ENCODE results near the gene LRFN2. TPM values are rescaled to one million over a fixed set of nuclear protein-coding genes. Genes with fewer than 3 reads are reported as not detected.

LRFN2 gene
- total RNA-seq, 1 experiment from 2014 or later: 0.28 TPM

DNA sequence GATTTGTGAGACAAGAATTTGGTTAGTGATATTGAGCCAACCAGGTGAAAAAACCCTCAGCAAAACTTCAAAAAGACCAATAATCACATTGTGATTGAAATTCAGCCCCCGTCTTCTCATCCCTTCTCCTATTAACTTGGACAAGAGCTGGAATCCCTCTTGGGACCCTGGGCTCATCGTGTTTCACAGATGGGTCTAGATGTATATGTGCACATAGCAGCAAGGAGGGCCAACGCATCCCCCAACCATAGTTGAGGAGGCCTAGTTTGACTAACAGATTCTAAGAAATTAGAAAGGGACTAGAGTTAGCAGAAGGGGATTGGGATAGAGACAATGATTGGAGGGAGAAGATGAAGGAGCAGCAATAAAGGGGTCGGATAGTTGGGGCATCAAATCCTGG is 19.8 kb upstream of the LRFN2 start:
- Histone ChIP-seq H3K4me3 (ENCODE audit: insufficient read depth, low read depth, low read length) (no peak overlapping the region), H3K27me3 (ENCODE audit: control insufficient read depth, insufficient read depth, low read length) (peaks cover 5% of the 10 kb centered on the region; the same call in 1 of the 2 replicates), H3K36me3 (replicated peaks; ENCODE audit: control insufficient read depth, insufficient read depth, low read length) (no peaks in the 10 kb centered on the region)
- no peak for DNase-seq

DNA sequence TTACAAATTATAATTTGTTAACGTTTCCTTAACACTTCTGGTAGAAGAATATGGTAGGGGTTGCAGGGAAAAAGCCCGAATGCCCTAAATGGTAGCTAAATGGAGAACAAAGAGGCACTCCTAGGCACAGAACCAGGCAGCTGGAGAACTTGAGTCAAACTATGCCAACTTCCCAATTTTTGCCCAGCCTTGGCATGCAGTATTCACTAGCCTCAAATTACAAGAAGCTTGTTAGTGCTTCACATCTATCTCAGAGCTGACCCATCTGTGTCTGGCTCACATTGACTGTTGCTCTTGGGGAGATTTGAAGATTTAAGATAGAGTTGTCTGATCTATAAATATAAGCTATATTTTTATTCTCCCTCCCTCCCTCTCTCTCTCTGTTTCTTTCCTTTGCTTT is 19.4 kb upstream of the LRFN2 start:
- no peaks in the 10 kb centered on the region for H3K36me3 ChIP-seq (replicated peaks; ENCODE audit: control insufficient read depth, insufficient read depth, low read length)
- H3K4me3 ChIP-seq (ENCODE audit: insufficient read depth, low read depth, low read length): no peak overlapping the region
- H3K27me3 ChIP-seq (ENCODE audit: control insufficient read depth, insufficient read depth, low read length): peaks cover 5% of the 10 kb centered on the region; the same call in 1 of the 2 replicates
- DNase-seq: no peak

DNA sequence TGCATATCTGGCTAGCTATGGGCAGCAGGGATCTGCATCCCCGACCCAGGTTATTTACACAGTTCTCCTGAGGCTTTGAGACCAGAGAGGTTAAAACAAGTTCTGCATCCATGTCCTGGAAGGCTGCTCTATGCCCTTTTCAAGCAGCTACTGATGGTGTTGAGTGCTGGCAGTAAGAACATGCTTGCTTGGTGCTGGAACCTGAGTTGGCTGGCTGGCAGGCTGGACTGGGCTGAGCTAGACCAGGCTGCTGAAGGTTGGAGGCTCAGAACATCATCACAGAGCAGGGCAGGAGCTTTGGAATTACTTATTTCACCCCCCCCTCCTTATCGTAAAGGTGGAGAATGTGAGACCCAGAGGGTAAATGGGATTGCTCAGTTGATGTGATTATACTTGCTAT is 16.9 kb upstream of the LRFN2 start:
- H3K4me3 ChIP-seq (ENCODE audit: insufficient read depth, low read depth, low read length): no peak overlapping the region
- H3K27me3 ChIP-seq (ENCODE audit: control insufficient read depth, insufficient read depth, low read length): peaks cover 7% of the 10 kb centered on the region; the same call in 1 of the 2 replicates
- no peaks in the 10 kb centered on the region for H3K36me3 ChIP-seq (replicated peaks; ENCODE audit: control insufficient read depth, insufficient read depth, low read length)
- DNase-seq: no peak

DNA sequence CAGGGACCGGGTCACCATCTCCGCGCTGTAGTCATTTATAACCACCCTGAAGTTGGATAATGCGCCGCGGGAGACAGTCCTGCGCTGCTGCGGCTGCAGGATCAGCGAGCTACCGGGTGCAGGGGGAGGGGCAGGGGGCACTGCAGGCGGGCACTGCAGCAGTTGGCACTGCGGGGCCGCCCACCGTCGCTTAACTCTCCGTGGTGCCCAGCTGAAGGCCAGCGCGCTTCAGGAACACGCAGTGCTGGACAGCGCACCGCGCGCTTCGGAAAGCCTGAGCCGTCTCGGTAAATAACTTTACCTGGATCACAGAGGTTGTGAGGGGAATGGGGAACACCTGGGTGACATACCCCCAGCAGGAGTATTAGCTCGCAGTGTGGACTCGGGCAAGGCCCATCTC is 12.4 kb upstream of the LRFN2 start:
- no peak overlapping the region for H3K4me3 ChIP-seq (ENCODE audit: insufficient read depth, low read depth, low read length)
- H3K36me3 ChIP-seq (replicated peaks; ENCODE audit: control insufficient read depth, insufficient read depth, low read length): no peaks in the 10 kb centered on the region
- peaks cover 9% of the 10 kb centered on the region; the same call in 1 of the 2 replicates for H3K27me3 ChIP-seq (ENCODE audit: control insufficient read depth, insufficient read depth, low read length)
- peak; percentile 38 for DNase-seq

DNA sequence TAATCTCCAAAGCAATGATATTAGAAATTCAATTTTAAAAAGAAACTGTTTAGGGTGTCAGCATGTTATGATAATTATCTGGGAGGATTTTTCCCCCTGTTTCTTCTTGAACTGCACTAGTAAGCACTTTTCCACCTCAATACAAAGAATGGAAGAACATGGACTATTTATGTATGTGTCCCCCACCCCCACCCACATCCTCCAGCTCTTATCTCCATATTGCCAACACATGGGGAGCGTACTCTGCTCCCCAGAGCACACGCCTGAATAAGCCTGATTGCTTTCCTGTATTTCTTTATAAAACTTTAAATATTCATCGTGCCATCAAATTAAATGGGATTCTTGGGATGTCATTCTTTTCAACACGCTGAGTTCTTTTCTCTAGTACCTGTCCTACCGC is 11.4 kb upstream of the LRFN2 start:
- Histone ChIP-seq H3K27me3 (ENCODE audit: control insufficient read depth, insufficient read depth, low read length) (peaks cover 7% of the 10 kb centered on the region; the same call in 1 of the 2 replicates), H3K4me3 (ENCODE audit: insufficient read depth, low read depth, low read length) (no peak overlapping the region), H3K36me3 (replicated peaks; ENCODE audit: control insufficient read depth, insufficient read depth, low read length) (no peaks in the 10 kb centered on the region)
- no peak for DNase-seq

DNA sequence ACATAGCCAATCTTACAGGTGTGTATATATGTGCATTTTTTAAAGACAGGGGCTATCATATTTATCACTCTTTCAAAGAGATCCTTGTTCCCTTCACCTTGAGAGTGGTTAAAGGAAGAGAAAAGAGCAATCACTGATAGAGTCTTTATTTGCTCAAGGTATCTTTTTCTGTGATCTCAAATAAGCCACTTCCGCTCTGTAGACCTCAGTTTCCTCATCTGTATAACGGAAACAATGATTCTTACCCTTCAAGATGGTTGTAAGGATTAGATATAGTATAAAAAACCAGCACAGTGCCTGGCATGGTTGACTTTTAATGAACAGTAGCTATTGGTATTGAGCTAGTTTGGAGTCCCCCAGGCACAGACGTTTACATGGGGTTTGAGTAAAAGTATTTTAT is 10.1 kb upstream of the LRFN2 start:
- DNase-seq: no peak
- Histone ChIP-seq H3K27me3 (ENCODE audit: control insufficient read depth, insufficient read depth, low read length) (peaks cover 8% of the 10 kb centered on the region; the same call in 1 of the 2 replicates), H3K4me3 (ENCODE audit: insufficient read depth, low read depth, low read length) (no peak overlapping the region), H3K36me3 (replicated peaks; ENCODE audit: control insufficient read depth, insufficient read depth, low read length) (no peaks in the 10 kb centered on the region)

DNA sequence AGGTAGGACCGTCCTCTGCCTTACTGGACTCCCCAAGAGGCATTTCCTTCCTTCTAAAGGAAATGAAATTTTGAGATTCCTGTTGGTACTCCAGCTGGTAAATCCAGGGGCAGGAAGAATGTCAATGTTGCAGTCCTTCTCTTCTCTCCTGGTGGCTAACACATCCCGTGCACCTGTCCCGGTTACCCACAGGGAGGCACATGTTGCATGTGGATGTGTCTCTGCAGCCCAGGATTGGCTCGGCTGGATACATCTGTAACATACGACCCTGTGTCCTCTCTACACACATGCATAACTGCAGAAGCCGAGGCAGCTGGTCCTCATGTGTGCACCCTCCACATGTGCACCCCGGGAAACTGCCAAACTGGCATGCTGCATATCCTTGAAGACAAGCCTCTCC is 1.3 kb upstream of the LRFN2 start:
- no peak overlapping the region for H3K4me3 ChIP-seq (ENCODE audit: insufficient read depth, low read depth, low read length)
- peaks cover 30% of the 10 kb centered on the region for H3K27me3 ChIP-seq (ENCODE audit: control insufficient read depth, insufficient read depth, low read length)
- DNase-seq: no peak
- H3K36me3 ChIP-seq (replicated peaks; ENCODE audit: control insufficient read depth, insufficient read depth, low read length): no peaks in the 10 kb centered on the region

DNA sequence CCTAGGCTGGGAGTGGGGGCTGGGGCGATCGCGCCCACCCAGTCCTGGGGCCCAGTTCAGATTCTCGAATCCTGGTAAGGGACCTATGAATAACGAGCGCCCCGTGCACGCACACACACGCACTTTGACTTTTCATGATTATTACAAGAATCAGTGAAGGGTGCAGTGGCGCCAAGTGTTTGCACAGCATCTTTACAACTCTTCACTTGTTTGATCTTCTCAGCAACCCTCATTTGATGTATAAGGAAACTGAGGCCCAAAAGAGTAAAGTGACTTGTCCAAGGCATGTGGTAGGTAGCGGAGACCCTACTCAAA is 863 bp upstream of the LRFN2 start:
- Histone ChIP-seq H3K27me3 (ENCODE audit: control insufficient read depth, insufficient read depth, low read length) (peaks cover 30% of the 10 kb centered on the region), H3K36me3 (replicated peaks; ENCODE audit: control insufficient read depth, insufficient read depth, low read length) (no peaks in the 10 kb centered on the region), H3K4me3 (ENCODE audit: insufficient read depth, low read depth, low read length) (peak overlapping the region; percentile 61; the same call in 1 of the 2 replicates)
- DNase-seq: no peak

DNA sequence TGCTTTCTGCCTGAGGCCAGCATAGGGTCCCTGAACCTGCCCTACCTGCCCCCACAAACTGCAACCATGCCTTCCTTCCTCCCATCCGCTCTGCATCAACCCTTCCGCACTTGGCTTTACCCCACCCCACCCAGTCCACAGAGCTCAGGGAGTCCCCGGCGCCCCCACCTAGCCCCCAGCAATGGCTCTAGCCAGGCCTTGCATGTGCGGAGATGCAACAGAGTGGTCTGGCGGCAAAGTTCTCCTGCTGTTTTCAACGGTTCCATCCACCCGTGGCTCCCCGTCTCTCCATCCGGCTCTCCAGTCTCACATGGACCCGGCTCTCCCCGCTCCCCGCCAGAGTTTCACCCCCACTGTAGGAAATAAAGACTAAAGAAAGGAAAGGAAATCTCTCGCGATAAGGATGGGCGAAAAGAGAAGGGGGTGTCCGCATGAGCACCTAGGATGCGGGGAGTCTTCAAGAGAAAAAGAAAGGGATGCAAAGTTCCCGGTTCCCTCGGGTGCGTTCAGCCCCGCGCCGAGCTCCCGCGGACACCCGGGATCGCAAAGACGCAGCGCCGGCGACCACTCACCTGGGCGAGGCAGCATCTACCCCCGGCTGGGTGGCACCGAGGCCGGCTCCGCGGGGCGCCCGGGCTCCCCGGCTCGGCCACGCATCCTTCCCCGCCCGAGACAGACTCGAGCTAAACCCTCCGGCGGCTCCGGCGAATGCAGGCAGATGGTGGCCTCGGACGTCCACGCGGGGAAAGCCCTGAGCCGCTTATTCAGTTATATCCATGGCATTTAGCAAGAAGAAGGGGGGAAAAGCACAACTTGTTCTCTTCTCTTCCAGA is 579 bp downstream of the LRFN2 start:
- peak overlapping the region; percentile 61 for H3K4me3 ChIP-seq (ENCODE audit: insufficient read depth, low read depth, low read length)
- H3K36me3 ChIP-seq (replicated peaks; ENCODE audit: control insufficient read depth, insufficient read depth, low read length): no peaks in the 10 kb centered on the region
- H3K27me3 ChIP-seq (ENCODE audit: control insufficient read depth, insufficient read depth, low read length): peaks cover 30% of the 10 kb centered on the region
- peak; percentile 56 for DNase-seq

DNA sequence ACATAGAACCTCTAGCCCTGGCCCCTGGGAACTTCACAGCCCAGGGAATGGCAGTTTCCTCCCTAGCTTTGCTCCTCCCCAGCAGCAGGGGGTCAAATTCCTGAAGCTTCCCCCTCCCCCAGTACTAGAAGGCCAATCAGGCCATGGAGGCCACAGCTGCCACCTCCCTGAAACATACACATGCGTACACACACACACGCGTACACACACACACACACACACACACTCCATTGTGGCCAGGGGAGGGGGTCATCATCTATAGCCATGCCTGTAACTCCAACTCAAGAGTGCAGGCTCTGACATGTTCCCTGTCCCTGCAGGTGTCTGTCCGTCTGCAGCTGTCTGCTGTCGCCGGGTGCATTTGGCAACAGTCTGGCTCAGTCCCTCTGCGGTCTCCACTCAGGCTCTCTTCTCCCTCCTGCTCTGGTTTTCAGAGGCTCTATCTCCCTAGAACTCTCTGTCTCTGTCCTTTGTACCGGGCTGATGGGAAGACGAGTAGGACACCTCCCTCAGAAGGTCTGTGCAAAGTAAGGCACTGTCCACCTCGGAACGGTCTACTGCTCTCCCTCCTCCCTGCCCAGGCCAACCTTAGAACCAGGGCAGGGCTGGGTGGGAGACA is 1.4 kb downstream of the LRFN2 start:
- Histone ChIP-seq H3K36me3 (replicated peaks; ENCODE audit: control insufficient read depth, insufficient read depth, low read length) (no peaks in the 10 kb centered on the region), H3K4me3 (ENCODE audit: insufficient read depth, low read depth, low read length) (peak overlapping the region; percentile 61; the same call in 1 of the 2 replicates), H3K27me3 (ENCODE audit: control insufficient read depth, insufficient read depth, low read length) (peaks cover 30% of the 10 kb centered on the region)
- DNase-seq: peak; percentile 80

DNA sequence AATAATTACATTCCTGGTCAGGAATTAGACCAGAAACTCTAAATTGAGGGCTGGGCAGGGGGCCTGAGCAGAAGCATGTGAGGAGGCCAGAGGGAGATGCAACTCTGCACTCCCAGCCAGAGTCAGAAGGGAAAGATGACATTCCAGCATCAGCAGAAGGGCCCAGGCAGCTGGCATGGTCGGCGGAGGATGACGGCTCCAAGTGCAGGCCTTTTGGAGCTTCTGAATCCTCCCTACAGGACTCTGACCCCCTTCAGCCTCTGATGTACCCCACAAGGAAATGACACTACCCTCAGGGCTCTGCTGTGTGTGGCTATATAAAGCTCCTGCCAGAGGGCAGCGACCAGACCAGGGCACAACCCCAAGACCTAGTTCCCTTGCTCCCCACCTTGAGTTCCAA is 1.9 kb downstream of the LRFN2 start:
- DNase-seq: no peak
- Histone ChIP-seq H3K4me3 (ENCODE audit: insufficient read depth, low read depth, low read length) (no peak overlapping the region), H3K36me3 (replicated peaks; ENCODE audit: control insufficient read depth, insufficient read depth, low read length) (no peaks in the 10 kb centered on the region), H3K27me3 (ENCODE audit: control insufficient read depth, insufficient read depth, low read length) (peaks cover 30% of the 10 kb centered on the region)

DNA sequence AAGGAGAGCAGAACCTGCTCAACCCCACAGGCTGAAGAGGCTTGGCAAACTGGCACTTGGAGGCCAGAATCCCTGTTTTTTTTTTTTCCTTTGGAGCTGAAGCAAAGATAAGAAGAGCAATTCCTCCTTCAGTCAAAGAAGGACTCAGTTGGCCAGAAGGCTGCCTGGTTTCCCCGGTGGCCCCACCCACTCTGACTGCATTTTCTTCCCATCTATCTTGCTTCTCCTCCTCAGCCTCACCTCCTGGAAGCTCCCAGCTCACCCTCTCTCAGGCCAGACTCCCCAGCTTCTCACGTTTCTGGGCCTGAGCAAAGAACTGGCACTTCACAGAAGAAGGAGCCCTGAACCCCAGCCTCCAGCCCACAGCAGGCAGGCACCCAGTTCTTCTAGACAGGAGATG is 2.4 kb downstream of the LRFN2 start:
- H3K4me3 ChIP-seq (ENCODE audit: insufficient read depth, low read depth, low read length): no peak overlapping the region
- H3K27me3 ChIP-seq (ENCODE audit: control insufficient read depth, insufficient read depth, low read length): peaks cover 30% of the 10 kb centered on the region
- no peak for DNase-seq
- H3K36me3 ChIP-seq (replicated peaks; ENCODE audit: control insufficient read depth, insufficient read depth, low read length): no peaks in the 10 kb centered on the region

DNA sequence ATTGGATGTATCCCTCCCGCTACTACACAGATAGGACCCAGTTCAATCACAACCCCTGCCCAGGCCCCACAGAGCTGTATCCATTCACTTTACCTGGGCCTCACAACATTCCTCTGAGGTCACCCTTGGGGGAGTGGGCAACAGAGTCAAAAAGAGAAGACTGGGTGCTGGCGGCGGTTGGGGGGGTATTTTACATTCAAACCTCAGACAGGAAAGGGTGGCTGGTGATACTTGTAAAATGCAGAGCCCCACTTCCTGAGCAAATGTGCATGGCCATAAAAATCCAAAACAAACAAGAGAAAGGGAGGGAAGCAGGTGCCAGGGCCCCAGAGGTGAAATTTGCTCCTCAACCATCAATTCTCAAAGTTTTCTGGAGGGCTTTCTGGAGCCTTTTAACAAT is 3.5 kb downstream of the LRFN2 start:
- Histone ChIP-seq H3K27me3 (ENCODE audit: control insufficient read depth, insufficient read depth, low read length) (peaks cover 30% of the 10 kb centered on the region), H3K4me3 (ENCODE audit: insufficient read depth, low read depth, low read length) (no peak overlapping the region), H3K36me3 (replicated peaks; ENCODE audit: control insufficient read depth, insufficient read depth, low read length) (no peaks in the 10 kb centered on the region)
- DNase-seq: no peak

DNA sequence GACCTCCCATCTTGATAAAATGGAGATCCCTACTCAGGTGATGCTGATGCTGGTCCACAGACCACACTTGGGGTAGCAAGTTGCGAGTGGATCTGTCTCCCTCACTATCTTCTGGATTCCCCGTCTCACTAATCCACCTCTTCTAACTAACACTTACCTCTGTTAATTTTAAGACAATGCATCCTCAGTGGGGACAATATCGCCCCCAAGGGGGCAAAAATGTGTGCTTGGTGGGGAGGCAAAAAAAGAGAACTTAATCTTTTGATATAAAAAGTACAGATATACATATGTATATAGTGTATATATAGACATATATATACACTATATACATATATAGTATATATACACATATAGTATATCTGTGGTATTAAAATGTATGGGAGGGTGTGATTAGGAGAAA is 4.3 kb downstream of the LRFN2 start:
- no peak overlapping the region for H3K4me3 ChIP-seq (ENCODE audit: insufficient read depth, low read depth, low read length)
- no peak for DNase-seq
- H3K27me3 ChIP-seq (ENCODE audit: control insufficient read depth, insufficient read depth, low read length): peaks cover 24% of the 10 kb centered on the region
- no peaks in the 10 kb centered on the region; the same call in 1 of the 2 replicates for H3K36me3 ChIP-seq (replicated peaks; ENCODE audit: control insufficient read depth, insufficient read depth, low read length)

DNA sequence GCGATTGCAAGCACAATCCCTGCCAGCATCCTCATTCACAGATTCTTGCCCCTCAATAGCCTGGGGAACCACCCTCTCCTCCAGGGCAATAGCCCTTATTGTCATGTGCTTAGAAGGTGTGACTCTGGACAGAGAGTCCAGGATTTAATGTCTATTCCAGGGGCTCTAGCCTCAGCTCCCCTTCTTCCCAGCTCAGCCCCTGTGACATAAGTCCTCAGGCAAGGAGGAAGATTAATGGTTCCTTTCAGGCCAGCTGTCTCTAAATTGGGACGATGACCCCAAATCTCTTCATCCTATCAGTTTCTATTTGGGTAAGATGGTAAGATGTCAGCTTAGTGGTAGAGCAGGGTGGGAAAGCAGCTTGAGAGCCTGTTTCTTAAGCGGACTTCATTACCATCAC is 8.1 kb downstream of the LRFN2 start:
- DNase-seq: no peak
- H3K36me3 ChIP-seq (replicated peaks; ENCODE audit: control insufficient read depth, insufficient read depth, low read length): no peaks in the 10 kb centered on the region; the same call in 1 of the 2 replicates
- H3K27me3 ChIP-seq (ENCODE audit: control insufficient read depth, insufficient read depth, low read length): no peaks in the 10 kb centered on the region
- H3K4me3 ChIP-seq (ENCODE audit: insufficient read depth, low read depth, low read length): no peak overlapping the region
